Measurements from ENCODE around the gene ATP6V1E1. TPM values are rescaled to one million over a fixed set of nuclear protein-coding genes. Genes with fewer than 3 reads are reported as not detected.
"Not testable (repeated sequence)": the region's sequence is repeated elsewhere in the genome, so short reads cannot be mapped to it uniquely, and the experiment has no call there.

ATP6V1E1 gene
- polyA plus RNA-seq, 12 donors: 69.2 to 89.0 (median 75.5) TPM; not detected in 1

- no peak for DNase-seq
Observed at GRCh38 chr22:17637490-17638181, 9.1 kb upstream of the ATP6V1E1 start.

DNA sequence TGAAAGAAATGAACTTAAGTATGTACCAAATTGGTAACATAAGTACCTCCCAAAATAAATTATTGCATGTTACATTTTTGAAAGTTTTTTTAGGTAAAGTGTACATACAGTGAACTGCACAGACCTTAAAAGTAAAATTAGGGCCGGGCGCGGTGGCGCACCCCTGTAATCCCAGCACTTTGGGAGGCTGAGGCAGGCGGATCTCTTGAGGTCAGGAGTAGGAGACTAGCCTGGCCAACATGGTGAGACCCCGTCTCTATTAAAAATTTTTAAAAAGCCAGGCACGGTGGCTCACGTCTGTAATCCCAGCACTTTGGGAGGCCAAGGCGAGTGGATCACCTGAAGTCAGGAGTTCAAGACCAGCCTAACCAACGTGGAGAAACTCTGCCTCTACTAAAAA, 8.3 kb upstream of the ATP6V1E1 start:
- not testable (repeated sequence) for DNase-seq

DNA sequence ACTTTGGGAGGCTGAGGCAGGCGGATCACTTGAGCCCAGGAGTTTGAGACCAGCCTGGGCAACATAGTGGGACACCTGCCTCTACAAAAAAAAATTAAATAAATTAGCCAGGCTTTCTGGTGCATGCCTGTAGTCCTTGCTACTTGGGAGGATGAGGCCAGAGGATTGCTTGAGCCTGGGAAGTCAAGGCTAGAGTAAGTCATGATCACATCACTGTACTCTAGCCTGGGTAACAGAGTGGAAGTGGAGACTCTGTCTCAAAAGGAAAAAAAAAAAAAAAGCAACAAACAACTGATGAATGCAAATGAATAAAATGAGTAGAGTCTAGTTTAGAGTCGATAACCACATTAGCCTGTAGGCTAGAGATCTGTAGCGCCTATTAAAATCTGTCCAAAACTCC, 6.1 kb upstream of the ATP6V1E1 start:
- no peak for DNase-seq

DNA sequence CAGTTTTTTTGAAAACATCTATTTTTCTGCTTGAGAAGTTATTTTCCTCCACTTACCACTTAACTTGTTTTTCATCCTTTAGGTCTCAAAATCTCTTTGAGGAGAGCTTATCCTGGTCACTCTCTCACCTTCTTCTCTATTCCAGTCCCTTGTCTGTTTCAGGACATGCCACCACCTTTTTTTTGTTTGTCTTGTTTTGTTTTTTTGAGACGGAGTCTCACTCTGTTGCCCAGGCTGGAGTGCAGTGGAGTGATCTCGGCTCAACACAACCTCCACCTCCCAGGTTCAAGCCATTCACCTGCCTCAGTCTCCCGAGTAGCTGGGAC, 5.4 kb upstream of the ATP6V1E1 start:
- no peak for DNase-seq

- no peak for DNase-seq
Observed at GRCh38 chr22:17633217-17633997, 4.9 kb upstream of the ATP6V1E1 start.

DNA sequence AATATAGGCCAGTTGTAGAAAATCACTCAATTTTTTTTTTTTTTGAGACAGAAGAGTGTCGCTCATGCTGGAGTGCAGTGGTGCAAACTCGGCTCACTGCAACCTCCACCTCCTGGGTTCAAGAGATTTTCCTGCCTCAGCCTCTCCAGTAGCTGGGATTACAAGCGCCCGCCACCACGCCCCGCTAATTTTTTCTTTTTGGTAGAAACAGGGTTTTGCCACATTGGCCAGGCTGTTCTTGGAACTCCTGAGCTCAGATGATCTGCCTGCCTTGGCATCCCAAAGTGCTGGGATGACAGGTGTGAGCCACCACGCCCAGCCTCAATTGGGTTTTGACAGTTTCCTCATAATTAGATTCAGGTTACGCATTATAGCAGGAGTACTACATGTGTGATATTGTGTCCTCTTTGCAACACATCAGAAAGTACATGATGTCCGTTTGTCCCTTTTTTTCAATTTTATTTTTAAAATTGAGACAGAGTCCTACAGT, 2.6 kb upstream of the ATP6V1E1 start:
- DNase-seq: no peak

GRCh38 chr22:17629641-17630040, 1.1 kb upstream of the ATP6V1E1 start:
- no peak for DNase-seq

- DNase-seq: no peak
Observed at GRCh38 chr22:17629173-17629489, 582 bp upstream of the ATP6V1E1 start.

DNA sequence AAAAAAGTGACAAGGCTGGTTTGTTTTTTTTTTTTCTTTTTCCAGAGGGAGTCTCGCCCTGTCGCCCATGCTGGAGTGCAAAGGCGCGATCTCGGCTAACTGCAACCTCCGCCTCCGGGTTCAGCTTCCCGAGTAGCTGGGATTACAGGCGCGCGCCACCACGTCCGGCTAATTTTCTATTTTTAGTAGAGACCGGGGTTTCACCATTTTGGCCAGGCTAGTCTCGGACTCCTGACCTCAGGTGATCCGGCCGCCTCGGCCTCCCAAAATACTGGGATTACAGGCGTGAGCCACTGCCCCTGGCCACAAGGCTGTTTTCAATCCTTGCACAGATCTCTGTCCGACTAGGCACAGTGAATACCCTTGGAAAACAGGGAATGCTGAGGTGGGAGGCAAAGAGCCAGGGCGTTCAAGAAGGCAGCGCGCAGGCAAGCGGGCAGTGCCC, 566 bp downstream of the ATP6V1E1 start:
- DNase-seq: no peak

DNA sequence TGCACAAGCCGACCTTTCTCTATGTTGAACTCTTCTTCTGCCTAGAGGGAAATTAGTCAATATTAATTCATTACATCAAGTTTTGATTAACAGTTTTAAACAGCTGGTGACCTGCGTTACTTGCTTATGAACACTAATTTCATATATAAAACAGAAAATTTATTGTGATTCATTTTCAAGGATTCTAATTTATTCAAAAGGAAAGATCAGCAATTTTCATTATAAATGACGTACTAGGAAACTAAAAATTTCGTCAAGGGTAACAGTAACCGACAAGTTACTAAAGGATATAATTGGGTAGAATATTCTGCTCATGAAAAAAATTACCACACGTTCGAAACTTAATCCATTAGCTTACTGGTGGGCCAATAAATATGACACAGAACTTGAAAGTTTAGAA, 15.3 kb downstream of the ATP6V1E1 start:
- DNase-seq: no peak

DNA sequence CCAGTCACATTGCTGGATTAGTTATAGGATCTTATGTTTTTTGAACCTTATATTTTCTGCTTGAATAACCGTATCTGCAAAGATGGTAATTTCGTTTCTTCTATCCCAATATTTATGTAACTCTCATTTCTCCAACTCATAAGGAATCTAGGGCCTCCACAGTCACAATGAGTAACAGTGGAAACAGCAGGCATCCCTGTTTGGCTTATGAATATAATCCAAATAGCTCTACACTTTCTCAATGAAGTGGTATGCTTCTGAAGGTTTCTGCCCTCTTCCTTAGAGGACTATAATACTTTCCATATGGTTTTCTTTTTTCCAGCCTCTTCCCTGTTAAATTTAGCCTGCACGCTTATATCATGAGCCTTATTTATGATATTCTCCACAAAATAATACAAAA, 16.5 kb downstream of the ATP6V1E1 start:
- DNase-seq: no peak

DNA sequence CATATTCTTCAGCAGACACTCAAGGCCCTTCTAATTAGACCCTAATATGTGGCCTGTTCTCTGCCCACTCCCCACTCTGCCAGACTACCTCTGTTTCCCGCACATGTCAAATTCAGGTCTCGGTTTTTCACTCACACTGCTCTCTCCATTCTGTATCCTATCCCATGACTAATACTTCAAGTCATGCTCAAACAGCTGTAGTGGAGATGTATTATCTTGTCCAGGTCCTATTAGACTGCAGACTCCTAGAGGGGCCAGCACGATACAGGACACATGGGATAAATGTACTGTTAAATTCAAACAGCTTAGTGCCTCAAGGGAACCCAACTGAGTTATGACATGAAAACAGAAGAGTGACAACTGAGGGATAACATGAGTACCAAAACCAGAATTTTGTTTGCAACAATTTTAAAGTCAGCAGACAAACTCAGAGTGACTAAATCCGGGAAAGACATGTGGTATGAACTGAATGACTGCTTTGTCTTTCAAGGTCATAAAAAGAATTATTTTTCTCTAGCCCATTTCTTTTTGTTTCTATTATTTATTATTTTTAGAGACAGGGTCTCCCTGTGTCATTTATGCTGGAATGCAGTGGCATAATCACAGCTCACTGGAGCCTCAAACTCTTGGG, 20.5 kb downstream of the ATP6V1E1 start:
- DNase-seq: no peak

DNA sequence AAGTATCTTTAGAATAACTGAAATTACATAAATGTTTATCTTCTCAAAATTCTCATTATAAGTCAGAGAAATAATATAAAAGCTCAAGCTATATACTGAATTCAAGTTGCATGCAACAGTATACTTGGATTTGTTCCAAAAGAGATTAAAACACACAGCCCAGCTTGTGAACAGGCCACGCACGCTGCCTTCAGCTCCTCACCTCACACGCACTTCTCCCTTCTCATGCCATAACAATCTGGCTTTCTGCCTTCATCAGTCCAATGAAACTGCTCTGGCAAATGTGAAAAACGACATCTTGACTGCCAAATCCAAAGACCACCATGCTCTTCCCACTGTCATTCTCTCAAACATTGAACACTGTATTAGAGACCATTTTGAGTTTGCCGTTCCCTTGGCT, 22.1 kb downstream of the ATP6V1E1 start:
- peak; percentile 27 for DNase-seq

DNA sequence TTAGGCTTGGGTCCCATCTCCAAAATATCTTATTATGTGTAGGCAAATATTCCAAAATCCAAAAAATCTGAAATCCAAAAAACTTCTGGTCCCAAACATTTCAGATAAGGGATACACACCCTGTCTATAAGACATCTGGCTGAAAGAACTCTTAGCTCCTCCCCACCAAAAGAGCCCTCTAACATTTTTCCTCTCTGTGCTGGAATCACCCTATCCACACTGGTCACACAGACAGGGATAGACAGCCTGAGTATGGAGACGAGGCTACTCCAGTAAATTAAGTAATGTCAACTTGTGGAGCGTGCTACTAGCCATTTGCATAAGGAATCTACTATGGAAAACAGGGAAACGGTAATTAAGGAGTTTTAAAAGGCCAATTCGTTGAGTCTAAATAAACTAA, 24.9 kb downstream of the ATP6V1E1 start:
- no peak for DNase-seq

- no peak for DNase-seq
Observed at GRCh38 chr22:17601031-17601430, 27.5 kb downstream of the ATP6V1E1 start.

GRCh38 chr22:17598318-17598717, 30.2 kb downstream of the ATP6V1E1 start:
- DNase-seq: no peak

DNA sequence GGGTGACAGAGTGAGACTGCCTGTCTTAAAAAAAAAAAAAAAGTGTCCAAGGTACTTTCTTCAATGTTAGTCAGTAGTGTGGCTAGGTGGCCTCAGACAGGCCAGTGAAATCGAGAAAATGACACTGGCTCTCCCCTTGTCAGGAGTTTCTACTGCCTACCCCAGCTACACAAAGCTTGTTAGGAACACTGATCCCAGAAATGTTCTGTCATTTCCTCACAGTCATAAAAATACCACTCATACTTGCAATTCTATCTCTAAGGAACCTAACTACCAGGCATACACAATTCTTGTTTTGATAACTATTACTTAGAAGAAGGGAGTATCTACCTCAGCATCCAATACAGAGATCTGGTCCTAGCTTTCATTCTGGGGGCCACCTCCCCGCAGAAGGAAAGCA, 31.3 kb downstream of the ATP6V1E1 start:
- no peak for DNase-seq

GRCh38 chr22:17596226-17596625, 32.3 kb downstream of the ATP6V1E1 start:
- DNase-seq: no peak

- DNase-seq: no peak
Observed at GRCh38 chr22:17592201-17592600, 36.3 kb downstream of the ATP6V1E1 start.

- no peak for DNase-seq
Observed at GRCh38 chr22:17590586-17590985, 38.0 kb downstream of the ATP6V1E1 start.

GRCh38 chr22:17589810-17590375, 38.7 kb downstream of the ATP6V1E1 start:
- DNase-seq: no peak

DNA sequence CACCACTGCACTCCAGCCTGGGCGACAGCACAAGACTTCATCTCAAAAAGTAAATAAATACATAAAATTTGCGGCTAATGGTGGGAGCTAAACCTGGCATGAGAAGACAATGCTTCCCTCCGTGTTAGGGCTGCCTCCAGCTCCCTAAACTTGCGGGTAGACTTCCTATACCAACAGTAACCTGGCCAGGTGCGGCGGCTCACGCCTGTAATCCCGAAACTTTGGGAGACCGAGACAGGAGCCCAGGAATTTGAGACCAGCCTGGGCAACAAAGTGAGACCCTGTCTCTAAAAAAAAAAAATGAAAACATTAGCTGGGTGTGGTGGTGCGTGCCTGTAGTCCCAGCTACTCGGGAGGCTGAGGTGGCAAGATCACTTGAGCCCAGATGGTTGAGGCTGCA, 39.9 kb downstream of the ATP6V1E1 start:
- DNase-seq: no peak

GRCh38 chr22:17587629-17588028, 40.9 kb downstream of the ATP6V1E1 start:
- no peak for DNase-seq
